ENCODE data around the gene MRS2. TPM values are rescaled to one million over a fixed set of nuclear protein-coding genes. Genes with fewer than 3 reads are reported as not detected.

MRS2 gene
- total and polyA plus RNA-seq, 2 donors (not counting 3 experiments of a cell fraction or from before 2014, with no cell fraction given), result 12.1 to 21.1 TPM

- intact Hi-C loops (cut with micrococcal nuclease), result no loop called here
- CTCF ChIA-PET, result interaction anchor here (3.1 kb wide), 1 partner anchor 16 kb away, joined by 12 read pairs; no protein-coding TSS in a partner anchor
Observed at GRCh38 chr6:24405262-24405661, 2.5 kb downstream of the MRS2 start.

More at GRCh38 chr6:24405262-24405661, 2.5 kb downstream of the MRS2 start:
- H3K27me3 ChIP-seq (ENCODE audit: control insufficient read depth in 2 of 2, insufficient read depth in 2 of 2, low read length in 2 of 2), result peaks cover 2 to 4% of the 10 kb centered on the region in 2 experiments
- no peak overlapping the region for H3K9ac ChIP-seq (replicated peaks; ENCODE audit: extremely low read depth, insufficient read depth, low read length)
- POLR2A ChIA-PET, result no interaction called here
- H3K36me3 ChIP-seq (ENCODE audit: control insufficient read depth in 2 of 2, extremely low read depth in 1 of 2, insufficient read depth in 2 of 2, low read length in 2 of 2), result peaks cover 4 to 6% of the 10 kb centered on the region in 2 experiments
- no TSS peak for BruUV-seq (replicated peaks)
- no peak overlapping the region for H3K4me3 ChIP-seq (replicated peaks in 1 of 3; ENCODE audit: insufficient read depth in 1 of 3, low read depth in 1 of 3, low read length in 3 of 3)
- H4K20me1 ChIP-seq (replicated peaks; ENCODE audit: control insufficient read depth, extremely low read depth, insufficient read depth, low read length), result no peaks in the 10 kb centered on the region
- H2AFZ ChIP-seq (ENCODE audit: low read depth, low read length), result no peak overlapping the region
- DNase-seq (ENCODE audit: low read depth, low spot score) (no peak), FAIRE-seq (no peak)
- H3K9me1 ChIP-seq (replicated peaks; ENCODE audit: control insufficient read depth, extremely low read depth, insufficient read depth, low read length), result no peaks in the 10 kb centered on the region
- dilution Hi-C loops (cut with MboI; ENCODE audit: extremely low pct_ligation_motif_present, low sequenced_read_pairs), result no loop called here
- H3K4me1 ChIP-seq (ENCODE audit: control insufficient read depth, extremely low read depth, insufficient read depth, low read length), result peaks cover 7% of the 10 kb centered on the region
- no peaks in the 10 kb centered on the region for H3K9me3 ChIP-seq (replicated peaks; ENCODE audit: control insufficient read depth, insufficient read depth, low read length)
- peaks cover 5% of the 10 kb centered on the region for H3K79me2 ChIP-seq (ENCODE audit: control insufficient read depth, insufficient read depth, low read length)
- H3K27ac ChIP-seq (ENCODE audit: insufficient read depth, low read depth, low read length), result no peak overlapping the region
- H3K4me2 ChIP-seq (ENCODE audit: insufficient read depth, low read length), result no peak overlapping the region
- TF ChIP-seq MAX (IDR thresholded peaks at IDR 0.05; ENCODE audit: insufficient read depth, insufficient read length) (no peak), EZH2 (IDR thresholded peaks at IDR 0.05; ENCODE audit: borderline replicate concordance, low read depth, low read length, severe bottlenecking) (no peak), FOS (IDR thresholded peaks at IDR 0.05; ENCODE audit: borderline replicate concordance, insufficient read depth, low read length) (no peak), MYC (IDR thresholded peaks at IDR 0.05; ENCODE audit: low read depth, low read length) (no peak), POLR2AphosphoS5 (IDR thresholded peaks at IDR 0.05; ENCODE audit: insufficient read depth, low read depth, low read length) (no peak), JUN (IDR thresholded peaks at IDR 0.05; ENCODE audit: borderline replicate concordance, insufficient read depth, insufficient read length, low read depth) (no peak), POLR2A (IDR thresholded peaks at IDR 0.05; ENCODE audit: low read depth, low read length) (no peak), CTCF (IDR thresholded peaks at IDR 0.05; ENCODE audit: extremely low read depth in 1 of 2, insufficient read depth in 1 of 2, low read depth in 1 of 2, low read length in 2 of 2) (no peak), GATA2 (IDR thresholded peaks at IDR 0.05; ENCODE audit: insufficient read depth, insufficient read length, low read depth, low read length) (no peak)
